MV-4-11 (cell line): ENCODE results near the gene MYL11.

Experiments used
- DNase-seq: peaks from one replicate; lab custom pipeline; 2025; lab: John Stamatoyannopoulos, UW

MYL11 gene

DNA sequence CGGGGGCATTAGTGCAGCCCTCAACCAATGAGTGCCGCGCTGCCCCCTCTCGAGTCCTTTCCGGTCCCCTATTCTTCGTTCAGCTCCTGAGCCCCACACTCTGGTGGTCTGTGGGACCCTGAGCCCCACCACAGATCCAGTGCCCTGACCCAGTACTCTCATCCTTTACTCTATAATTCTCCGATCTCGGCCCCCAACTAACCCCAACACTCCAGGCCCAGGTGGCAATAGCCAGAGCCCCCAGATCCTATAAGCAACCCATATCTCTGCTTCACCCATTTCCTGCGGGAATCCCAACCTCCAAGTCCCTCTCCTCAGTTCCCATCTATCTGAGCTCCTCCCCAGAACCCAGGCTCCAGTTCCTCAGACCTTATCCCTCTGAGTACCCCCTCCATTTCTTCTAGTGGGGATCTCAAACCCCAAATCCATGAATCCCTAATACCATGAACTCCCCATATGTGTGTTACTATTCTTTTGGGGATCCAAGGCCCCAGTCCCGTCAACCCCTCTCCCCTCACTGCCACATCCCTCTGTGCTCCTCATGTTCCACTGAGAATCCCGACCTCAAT lies 3.3 kb upstream of the MYL11 start:
- DNase-seq = no peak

- no peak for DNase-seq
Observed at GRCh38 chr16:30372038-30372712, 2.4 kb upstream of the MYL11 start.

- DNase-seq = no peak
Observed at GRCh38 chr16:30372725-30373124, 1.9 kb upstream of the MYL11 start.

- DNase-seq = no peak
Observed at GRCh38 chr16:30375864-30376263, 1.3 kb downstream of the MYL11 start.

- DNase-seq = no peak
Observed at GRCh38 chr16:30376461-30376902, 1.9 kb downstream of the MYL11 start.

- no peak for DNase-seq
Observed at GRCh38 chr16:30377050-30377811, 2.6 kb downstream of the MYL11 start.

DNA sequence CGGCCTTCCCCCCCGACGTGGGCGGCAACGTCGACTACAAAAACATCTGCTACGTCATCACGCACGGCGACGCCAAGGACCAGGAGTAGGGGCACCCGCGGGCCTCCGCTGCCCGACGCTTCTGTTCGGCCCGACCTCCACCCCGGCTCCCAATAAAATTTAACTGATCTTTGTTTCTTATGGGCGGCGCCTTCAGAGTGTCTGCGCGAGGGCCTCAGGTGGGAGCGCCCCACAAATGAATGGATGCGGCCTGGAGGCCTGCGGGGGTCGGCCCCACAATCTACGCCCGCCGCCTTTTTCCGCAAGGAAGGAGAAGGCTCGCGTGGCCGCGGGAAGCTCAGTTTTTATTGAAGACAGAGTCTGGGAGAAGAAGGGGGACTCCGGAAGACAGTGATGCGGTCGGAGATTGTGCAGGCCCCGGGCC lies 3.2 kb downstream of the MYL11 start:
- DNase-seq = peak; percentile 80

DNA sequence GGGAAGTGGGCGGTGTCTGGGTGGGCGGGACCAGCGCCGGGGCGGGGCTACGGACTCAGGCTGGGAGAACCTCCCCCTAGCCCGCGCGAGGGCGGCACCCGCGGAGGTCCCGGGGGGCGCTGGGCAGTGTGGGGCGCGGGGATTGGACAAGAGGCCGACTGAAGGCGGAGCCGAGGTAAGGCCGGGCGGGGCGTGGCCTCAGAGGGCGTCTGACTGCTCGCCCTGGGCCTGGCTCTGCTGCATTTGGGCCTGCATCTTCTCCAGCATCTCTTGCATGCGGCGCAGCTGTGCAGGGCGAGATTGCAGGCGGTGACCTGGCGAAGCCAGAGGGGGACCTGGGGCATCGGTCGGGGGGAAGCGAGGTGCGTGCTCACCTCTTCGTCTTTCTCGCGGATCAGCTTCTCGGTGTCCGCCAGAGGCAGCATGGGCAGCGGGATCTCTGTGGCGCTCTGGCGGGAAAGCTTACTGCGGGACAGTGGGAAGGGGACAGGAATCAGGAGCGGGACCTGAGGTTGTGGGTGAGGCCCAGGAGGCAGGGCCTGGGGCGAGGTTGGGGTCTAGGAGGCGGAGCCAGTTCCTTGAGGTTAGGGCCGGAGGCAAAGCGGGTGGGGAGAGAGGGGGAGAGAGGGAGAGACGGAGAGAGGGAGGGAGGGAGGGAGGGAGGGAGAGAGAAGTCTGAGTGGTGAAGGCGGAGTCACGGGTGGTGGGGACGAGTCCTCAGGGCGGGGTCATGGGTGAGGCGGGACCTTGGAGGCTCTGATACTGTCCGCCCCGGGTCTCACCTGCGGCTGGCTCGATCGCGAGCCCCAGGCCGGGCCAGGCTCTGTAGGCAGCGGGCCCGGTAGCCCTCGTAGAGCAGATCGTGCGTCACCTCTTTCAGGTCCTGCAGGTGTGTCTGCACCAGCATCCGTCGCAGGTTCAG lies 3.9 kb downstream of the MYL11 start:
- peak; percentile 96 for DNase-seq

DNA sequence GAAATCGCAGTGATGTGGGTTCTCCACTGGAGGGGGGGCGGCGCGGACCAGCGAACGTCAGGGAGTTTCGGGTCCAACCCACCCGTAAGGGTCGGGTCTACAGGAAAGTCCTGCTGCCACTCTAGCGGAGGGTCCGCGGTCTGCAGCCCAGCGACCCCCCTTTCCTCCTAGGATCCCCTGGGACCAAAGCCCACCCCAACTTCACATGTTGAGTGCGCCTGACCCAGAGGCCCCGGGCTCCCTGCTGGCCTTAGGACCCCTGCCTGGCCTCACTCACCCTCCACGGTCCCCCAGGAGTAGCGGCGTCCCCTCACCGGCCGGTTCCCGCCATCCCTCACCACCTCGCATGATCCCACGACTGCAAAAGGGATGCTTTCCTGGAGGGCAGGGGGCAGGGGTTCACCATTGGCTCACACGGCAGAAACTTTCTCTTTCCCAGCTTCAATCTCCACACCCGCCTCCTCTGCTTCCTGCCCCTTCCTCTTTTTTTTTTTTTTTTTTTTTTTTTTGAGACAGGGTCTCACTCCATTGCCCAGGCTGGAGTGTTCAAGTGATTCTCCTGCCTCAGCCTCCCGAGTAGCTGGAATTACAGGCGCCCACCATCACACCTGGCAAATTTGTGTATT lies 4.7 kb downstream of the MYL11 start:
- no peak for DNase-seq

- DNase-seq = no peak
Observed at GRCh38 chr16:30380072-30380802, 5.6 kb downstream of the MYL11 start.

DNA sequence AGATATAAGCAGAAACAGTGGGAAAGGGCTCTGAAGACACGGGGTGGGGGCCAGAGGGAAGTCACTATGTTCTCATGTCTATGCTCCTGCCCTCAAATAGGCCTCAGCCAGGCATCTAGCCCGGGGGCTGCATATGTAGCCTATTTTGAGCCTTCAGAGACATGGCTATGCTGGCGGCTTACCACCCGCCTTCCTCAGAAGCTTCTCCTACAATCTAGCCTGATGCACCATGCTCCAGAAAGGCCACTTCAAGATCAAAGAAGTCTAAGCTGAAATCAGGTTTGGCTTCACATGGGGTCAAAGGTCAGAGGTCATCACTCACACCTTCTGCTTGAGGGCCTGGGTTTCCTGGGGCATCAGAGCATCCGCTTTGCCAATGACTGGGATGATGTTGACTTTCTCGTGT lies 6.2 kb downstream of the MYL11 start:
- no peak for DNase-seq

GRCh38 chr16:30381291-30382041 lies 6.9 kb downstream of the MYL11 start:
- DNase-seq = no peak

GRCh38 chr16:30382111-30382881 lies 7.7 kb downstream of the MYL11 start, which contains the start of gene SEPTIN1:
SEPTIN1 (minus strand) TSS chr16:30382561; CDS start chr16:30382542, 19 bp downstream.
- DNase-seq = peak; percentile 7

- no peak for DNase-seq
Observed at GRCh38 chr16:30383521-30383920, 8.9 kb downstream of the MYL11 start.

- DNase-seq = no peak
Observed at GRCh38 chr16:30394592-30395154, 20.1 kb downstream of the MYL11 start.

DNA sequence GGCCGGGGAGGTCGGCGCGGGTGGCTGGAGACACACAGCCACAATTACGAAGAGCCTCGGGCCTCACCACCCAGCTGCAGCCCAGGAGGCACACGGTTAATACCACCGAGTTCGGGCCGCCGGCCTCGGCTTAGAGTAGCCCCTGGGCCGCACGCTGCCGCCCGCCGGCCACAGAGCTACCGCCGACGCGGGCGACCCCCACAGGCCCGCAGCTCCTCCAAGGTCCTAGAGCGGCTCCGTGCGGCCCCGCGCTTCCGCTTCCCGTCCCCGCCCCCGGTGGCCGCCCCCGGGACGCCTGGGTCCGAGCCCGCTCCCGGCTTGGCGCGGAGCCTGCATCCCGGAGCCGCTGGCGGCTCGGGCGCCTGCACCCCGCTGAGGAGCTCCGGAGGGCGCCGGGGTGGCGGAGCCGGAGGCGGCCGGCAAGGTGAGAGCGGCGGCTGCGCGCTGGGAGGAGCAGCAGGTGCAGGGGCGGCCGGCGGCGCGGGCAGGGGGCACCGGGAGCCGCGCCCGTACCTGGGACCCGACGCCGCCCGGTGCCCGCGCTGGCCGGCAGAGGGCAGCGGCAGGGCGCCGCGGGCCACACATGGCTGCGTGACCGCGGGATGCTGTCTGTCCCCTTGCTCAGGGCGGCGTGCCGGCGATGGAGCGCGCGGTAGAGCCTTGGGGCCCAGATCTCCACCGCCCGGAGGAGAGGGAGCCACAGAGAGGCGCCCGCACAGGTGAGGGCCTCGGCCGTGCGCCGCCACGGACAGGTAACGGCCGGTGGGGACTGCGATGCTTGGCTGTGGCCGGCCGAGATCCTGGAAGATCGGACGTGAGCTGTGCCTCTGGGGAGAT lies 20.8 kb downstream of the MYL11 start, which contains the start of gene ZNF48:
Gene ZNF48, plus strand, starts transcription at position 266 of the 837 bp plus-strand sequence. Its CDS starts 375 bp downstream, at position 641.
- DNase-seq = peak; percentile 70

DNA sequence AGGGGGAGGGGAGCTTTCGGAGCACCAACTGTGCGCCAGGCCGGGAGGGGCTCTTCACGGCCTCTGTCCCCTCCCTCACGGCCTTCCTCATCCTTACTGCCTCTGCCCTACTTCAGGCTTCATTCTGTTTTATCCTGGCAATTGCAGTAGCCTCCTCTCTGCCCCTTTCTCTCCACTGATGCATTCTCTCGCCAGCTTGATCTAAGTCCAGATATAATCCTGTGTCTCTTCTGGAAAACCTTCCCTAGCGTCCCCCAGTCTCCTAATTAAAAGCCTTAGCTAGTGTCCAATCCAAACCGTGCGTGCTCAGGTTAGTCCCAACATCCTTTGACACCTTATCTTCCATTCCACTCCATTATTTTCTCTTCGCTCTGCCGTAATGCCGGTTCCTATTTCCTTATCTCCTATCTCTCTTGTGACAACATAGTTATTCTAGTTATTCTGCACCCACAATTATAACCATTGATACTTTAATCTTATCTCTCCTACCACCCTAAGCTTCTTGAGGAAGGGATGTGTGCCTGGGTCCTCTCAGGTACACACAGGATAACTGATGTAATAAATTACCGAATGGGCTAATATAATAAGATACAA lies 21.5 kb downstream of the MYL11 start:
- no peak for DNase-seq
